ENCODE results near the gene IREB2.

DNA sequence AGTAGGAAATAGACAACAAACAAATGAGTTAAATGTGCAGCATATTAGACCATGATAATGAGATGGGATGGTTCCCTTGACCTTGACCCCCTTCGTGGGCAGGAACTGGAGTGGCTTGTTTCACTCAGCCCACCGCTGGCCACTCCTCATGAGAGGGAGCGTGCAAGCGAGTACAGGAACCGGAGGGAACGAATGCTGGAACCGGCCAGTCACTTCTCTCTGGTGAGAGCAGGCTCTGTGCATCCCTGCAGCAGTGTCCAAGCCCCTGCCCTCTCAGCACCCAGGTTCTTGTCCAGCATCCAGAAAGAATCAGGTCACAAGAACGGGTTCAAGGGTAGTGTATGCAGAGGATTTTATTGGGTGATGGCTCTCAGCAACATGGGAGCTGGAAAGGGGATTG lies 17.2 kb upstream of the IREB2 start:
- TF ChIP-seq, protein P1, sequence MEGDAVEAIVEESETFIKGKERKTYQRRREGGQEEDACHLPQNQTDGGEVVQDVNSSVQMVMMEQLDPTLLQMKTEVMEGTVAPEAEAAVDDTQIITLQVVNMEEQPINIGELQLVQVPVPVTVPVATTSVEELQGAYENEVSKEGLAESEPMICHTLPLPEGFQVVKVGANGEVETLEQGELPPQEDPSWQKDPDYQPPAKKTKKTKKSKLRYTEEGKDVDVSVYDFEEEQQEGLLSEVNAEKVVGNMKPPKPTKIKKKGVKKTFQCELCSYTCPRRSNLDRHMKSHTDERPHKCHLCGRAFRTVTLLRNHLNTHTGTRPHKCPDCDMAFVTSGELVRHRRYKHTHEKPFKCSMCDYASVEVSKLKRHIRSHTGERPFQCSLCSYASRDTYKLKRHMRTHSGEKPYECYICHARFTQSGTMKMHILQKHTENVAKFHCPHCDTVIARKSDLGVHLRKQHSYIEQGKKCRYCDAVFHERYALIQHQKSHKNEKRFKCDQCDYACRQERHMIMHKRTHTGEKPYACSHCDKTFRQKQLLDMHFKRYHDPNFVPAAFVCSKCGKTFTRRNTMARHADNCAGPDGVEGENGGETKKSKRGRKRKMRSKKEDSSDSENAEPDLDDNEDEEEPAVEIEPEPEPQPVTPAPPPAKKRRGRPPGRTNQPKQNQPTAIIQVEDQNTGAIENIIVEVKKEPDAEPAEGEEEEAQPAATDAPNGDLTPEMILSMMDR (conservative IDR thresholded peaks at IDR 0.05; ENCODE audit: low read length) = no peak
- TF ChIP-seq EZH2phosphoT487 (IDR thresholded peaks at IDR 0.05; ENCODE audit: borderline replicate concordance, low read depth, low read length) = no peak

Data from OCI-LY7 (cell line).